Retinal pigment epithelial cell (primary cell): Measurements from ENCODE around the gene CEBPE.

Source experiments
- DNase-seq: peaks from one replicate; pipeline ENCODE4 v3.0.0-alpha.2; 2010; ENCODE audit warnings: low read depth
- H3K4me3 ChIP-seq: 2 replicates; pipeline ENCODE4 v1.5.1; 2011; ENCODE audit warnings: mild to moderate bottlenecking, low read length, control low read depth, moderate library complexity
- TF ChIP-seq, protein P1 (sequence below): conservative IDR thresholded peaks from 2 replicates; pipeline ENCODE4 v1.5.1; 2011; ENCODE audit warnings: low read depth, low read length, control low read depth, inconsistent platforms

Gene CEBPE

DNA sequence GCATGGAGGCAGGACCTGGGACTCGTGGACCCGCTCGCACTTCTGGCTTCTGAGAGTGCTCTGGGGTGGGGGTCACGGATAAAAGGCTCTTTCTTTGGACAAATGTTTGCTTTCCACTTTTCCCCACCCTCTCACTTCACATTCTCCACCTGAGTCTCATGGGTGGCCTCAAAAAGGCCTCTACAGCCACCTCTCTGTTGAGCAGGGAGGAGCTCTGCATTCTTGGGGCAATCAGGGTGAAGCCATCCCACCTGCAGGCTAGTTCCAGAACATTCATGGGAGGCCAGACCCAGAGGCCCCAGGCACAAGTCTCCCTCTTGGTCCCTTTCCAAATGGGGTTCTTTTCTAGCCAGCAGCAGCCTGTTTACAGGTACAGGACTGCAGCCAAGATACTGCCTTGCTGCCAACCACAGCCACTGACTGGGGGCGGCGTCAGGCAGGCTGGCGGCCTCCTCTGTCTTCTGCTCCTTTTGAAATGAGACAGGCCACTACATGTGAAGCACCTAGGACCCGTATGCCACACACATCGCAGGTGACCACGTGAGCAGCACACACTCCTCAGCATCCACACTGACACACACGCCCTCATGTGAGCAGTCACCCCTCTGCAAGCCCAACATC is 18.2 kb upstream of the CEBPE start:
- no peak for DNase-seq
- TF ChIP-seq, protein P1, sequence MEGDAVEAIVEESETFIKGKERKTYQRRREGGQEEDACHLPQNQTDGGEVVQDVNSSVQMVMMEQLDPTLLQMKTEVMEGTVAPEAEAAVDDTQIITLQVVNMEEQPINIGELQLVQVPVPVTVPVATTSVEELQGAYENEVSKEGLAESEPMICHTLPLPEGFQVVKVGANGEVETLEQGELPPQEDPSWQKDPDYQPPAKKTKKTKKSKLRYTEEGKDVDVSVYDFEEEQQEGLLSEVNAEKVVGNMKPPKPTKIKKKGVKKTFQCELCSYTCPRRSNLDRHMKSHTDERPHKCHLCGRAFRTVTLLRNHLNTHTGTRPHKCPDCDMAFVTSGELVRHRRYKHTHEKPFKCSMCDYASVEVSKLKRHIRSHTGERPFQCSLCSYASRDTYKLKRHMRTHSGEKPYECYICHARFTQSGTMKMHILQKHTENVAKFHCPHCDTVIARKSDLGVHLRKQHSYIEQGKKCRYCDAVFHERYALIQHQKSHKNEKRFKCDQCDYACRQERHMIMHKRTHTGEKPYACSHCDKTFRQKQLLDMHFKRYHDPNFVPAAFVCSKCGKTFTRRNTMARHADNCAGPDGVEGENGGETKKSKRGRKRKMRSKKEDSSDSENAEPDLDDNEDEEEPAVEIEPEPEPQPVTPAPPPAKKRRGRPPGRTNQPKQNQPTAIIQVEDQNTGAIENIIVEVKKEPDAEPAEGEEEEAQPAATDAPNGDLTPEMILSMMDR, result no peak
- H3K4me3 ChIP-seq, result no peak overlapping the region

DNA sequence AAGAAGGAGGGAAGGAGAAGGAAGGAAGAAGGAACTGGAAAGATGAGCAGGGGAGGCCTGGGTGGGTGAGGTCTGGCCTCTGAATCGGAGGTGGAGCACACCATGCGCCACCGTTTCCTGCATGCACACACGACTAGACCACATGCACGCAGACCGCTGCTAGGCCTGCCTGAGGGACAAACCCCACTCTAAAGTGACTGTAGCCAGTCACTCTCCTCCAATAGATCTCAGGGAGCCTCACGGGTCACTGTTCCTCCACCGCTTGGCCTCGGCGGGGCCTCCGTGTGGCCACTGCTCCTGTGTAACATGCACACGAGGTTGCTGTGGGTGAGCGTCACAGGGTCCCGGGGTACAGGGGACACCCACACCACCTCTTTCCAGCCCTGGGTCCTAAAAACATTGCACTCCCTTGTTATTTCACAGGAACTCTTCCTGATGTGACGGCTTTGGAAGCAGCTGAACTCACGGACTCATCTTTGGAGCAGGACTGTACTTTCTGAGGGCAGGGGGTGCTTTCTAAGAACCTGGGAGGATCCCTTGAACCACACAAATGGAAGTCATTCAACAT is 17.6 kb upstream of the CEBPE start:
- no peak for DNase-seq
- TF ChIP-seq, protein P1, result no peak
- no peak overlapping the region for H3K4me3 ChIP-seq

DNA sequence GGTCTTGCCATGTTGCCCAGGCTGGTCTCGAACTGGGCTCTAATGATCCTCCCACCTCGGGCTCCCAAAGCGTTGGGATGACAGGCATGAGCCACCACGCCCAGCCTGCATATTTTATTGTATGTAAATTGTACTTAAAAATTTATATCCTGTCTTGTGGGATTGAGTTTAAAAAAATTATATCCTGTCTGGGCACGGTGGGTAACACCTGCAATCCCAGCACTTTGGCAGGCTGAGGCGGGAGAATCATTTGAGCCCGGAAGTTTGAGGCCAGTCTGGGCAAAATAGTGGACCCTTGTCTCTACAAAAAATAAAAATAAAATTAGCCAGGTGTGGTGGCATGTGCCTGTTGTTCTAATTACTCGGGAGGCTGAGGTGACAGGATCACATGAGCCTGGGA is 13.9 kb upstream of the CEBPE start:
- no peak overlapping the region for H3K4me3 ChIP-seq
- TF ChIP-seq, protein P1, result no peak
- no peak for DNase-seq

DNA sequence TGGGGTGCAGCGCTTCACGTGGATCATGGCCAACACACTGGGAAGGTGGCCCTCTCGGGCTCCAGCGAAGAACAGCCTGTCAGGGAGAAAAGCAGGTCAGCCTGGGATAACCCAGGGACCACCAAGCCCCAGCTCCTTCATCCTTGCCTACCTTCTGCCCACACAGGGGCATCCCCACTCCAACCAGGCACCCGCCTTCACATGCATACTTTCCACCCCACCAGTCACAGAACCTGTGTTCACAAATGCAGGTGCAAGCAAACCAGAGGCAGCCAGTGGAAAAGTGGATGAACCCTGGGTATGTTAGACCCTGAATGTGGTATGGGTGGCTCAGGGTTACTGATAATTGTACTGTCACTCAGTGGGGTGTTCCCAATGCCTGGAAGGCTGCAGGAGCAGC is 12.4 kb upstream of the CEBPE start:
- no peak overlapping the region for H3K4me3 ChIP-seq
- no peak for DNase-seq
- TF ChIP-seq, protein P1, result no peak

DNA sequence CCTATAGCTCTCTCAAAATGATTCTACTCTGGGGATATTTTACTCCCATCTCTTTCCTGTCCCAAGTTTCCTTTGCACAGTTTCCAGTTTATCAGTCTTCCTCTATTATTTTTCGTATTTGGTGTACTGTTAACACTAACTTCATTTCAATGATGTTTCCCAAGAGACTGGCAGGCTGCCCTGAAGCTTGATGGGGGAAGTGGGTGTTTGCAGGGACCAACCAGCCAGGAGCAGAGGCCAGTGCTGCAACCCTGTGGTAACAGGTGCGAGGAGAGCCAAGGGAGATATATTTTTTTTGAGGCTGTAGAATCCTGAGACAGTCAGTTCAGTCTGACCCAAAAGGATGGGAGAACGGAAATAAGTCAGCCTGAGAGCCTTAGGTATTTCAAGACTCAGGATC is 11.8 kb upstream of the CEBPE start:
- DNase-seq, result no peak
- TF ChIP-seq, protein P1, result no peak
- H3K4me3 ChIP-seq, result no peak overlapping the region

DNA sequence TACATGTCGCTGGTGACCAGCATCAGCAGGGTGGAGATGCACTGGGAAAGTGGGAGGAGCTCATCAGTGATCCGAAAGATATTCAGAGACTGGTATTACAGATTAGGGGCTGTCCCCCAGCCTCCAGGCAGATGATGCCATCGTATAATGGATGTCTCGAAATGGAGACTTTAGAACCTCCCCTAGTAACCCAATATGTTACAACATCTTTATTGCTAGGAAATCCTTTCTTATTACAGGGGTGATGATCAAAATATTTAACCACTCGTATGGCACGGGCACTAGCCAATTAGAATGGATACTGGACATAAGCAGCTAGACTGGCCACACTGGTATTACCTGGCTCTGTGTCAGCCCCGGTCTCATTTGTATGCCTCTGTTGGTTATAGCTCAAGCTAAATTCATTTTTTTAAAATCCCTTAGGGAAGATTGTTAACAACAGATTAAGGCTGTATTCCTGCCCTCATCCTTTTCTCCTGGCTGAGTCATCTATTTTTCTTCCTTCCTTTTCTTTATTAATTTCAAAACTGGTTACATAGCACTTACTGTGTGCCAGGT is 10.8 kb upstream of the CEBPE start:
- DNase-seq, result no peak
- H3K4me3 ChIP-seq, result no peak overlapping the region
- TF ChIP-seq, protein P1, result no peak
